Tibial artery (tissue), 4 donors: ENCODE results near the gene ADPGK.
"Not testable (repeated sequence)": the region's sequence is repeated elsewhere in the genome, so short reads cannot be mapped to it uniquely, and the experiment has no call there.

Source experiments
- DNase-seq, 2 donors: peaks; one replicate each; pipeline ENCODE4 v3.0.0-alpha.2; 2019
- H3K27ac ChIP-seq, 2 donors: fragments of 200-600 bp; sonication (generic) in 1 of 2; 1 replicate in 1 of 2; 2 replicates in 1 of 2; pipeline ENCODE4 v1.5.1; 2018 to 2019; ENCODE audit warnings: mild to moderate bottlenecking in 1 of 2
- H3K27me3 ChIP-seq, 2 donors: fragments of 200-600 bp; sonication (generic) in 1 of 2; one replicate each; pipeline versions ENCODE4 v1.5.1 to v1.6.0; 2016 to 2019
- H3K36me3 ChIP-seq, 3 donors: fragments of 200-600 bp; sonication (generic) in 2 of 3; one replicate each; pipeline ENCODE4 v1.5.1; 2016 to 2019; ENCODE audit warnings: mild to moderate bottlenecking in 2 of 3
- H3K4me1 ChIP-seq, 4 donors: fragments of 200-600 bp; sonication (generic) in 2 of 4; 1 replicate in 3 of 4; 2 replicates in 1 of 4; pipeline ENCODE4 v1.5.1; 2016 to 2019
- H3K4me3 ChIP-seq, 2 donors: fragments of 200-600 bp; sonication (generic) in 1 of 2; 1 replicate in 1 of 2; 2 replicates in 1 of 2; pipeline ENCODE4 v1.5.1; 2018 to 2019; ENCODE audit warnings: mild to moderate bottlenecking in 2 of 2
- H3K9me3 ChIP-seq, 3 donors: fragments of 200-600 bp; sonication (generic) in 1 of 3; one replicate each; pipeline ENCODE4 v1.5.1; 2016 to 2019
- intact Hi-C: fragments of 100-400 bp; cut with DNase I; formaldehyde crosslinking; loops from one replicate; pipeline ENCODE4 v1.15.0; 2023; ENCODE audit warnings: low total_unique reads
- TF ChIP-seq, protein P1 (sequence below), 2 experiments: fragments of 200-600 bp in 1 of 2; fragments of 450-650 bp in 1 of 2; IDR thresholded peaks; one replicate each; pipeline ENCODE4 v1.5.1; 2017 to 2019; ENCODE audit warnings: antibody characterized with exemption in 2 of 2, mild to moderate bottlenecking in 1 of 2, moderate library complexity in 1 of 2

ADPGK gene

DNA sequence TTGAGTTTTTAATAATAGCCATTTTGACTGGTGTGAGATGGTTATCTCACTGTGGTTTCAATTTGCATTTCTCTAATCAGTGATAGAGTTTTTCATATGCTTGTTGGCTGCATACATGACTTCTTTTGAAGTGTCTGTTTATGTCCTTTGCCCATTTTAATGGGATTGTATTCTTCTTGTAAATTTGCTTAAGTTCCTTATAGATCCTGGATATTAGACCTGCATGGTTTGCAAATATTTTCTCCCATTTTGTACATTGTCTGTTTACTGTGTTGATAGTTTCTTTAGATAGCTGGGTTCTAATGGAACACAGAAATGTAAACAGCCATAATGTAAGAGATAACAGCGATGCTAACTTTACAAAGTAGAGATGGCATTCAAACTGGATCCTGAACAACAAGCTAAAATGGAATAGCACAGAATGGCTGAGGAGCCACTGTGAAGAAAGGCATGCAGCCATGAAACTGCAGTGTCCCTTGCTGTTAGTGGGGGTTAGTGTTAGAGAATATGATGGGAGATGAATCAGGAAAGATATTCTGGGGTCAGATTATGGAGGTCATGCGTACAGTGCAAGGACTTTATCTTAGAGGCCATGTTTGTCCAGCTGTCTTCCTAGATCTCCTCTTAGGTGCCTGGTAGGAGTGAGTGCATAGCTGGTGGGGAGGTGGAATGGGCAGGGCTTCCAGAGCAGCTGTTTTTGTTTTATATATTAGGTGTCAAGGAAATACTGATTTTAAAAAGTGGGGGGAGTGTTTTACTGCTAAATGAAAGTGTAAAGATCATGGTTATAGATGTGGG lies 49.4 kb downstream of the ADPGK start:
- Histone ChIP-seq H3K27me3 (no peaks in the 10 kb centered on the region), H3K4me1 (no peaks in the 10 kb centered on the region), H3K27ac (no peak overlapping the region), H3K36me3 (peaks cover 47 to 76% (median 75%) of the 10 kb centered on the region in 3 donors), H3K4me3 (no peak overlapping the region), H3K9me3 (no peaks in the 10 kb centered on the region)
- TF ChIP-seq, protein P1, sequence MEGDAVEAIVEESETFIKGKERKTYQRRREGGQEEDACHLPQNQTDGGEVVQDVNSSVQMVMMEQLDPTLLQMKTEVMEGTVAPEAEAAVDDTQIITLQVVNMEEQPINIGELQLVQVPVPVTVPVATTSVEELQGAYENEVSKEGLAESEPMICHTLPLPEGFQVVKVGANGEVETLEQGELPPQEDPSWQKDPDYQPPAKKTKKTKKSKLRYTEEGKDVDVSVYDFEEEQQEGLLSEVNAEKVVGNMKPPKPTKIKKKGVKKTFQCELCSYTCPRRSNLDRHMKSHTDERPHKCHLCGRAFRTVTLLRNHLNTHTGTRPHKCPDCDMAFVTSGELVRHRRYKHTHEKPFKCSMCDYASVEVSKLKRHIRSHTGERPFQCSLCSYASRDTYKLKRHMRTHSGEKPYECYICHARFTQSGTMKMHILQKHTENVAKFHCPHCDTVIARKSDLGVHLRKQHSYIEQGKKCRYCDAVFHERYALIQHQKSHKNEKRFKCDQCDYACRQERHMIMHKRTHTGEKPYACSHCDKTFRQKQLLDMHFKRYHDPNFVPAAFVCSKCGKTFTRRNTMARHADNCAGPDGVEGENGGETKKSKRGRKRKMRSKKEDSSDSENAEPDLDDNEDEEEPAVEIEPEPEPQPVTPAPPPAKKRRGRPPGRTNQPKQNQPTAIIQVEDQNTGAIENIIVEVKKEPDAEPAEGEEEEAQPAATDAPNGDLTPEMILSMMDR (IDR thresholded peaks at IDR 0.05): no peak
- intact Hi-C loops: no loop called here
- no peak for DNase-seq

- Histone ChIP-seq H3K36me3 (peaks cover 37 to 73% (median 59%) of the 10 kb centered on the region in 3 donors), H3K4me1 (no peaks in the 10 kb centered on the region), H3K9me3 (no peaks in the 10 kb centered on the region), H3K27ac (no peak overlapping the region), H3K27me3 (no peaks in the 10 kb centered on the region), H3K4me3 (no peak overlapping the region)
- TF ChIP-seq, protein P1 (IDR thresholded peaks at IDR 0.05): no peak
- no peak for DNase-seq
- intact Hi-C loops: no loop called here
Measured at GRCh38 chr15:72732516-72732915, 51.0 kb downstream of the ADPGK start.

GRCh38 chr15:72732086-72732485 lies 51.5 kb downstream of the ADPGK start:
- Histone ChIP-seq H3K36me3 (peaks cover 37 to 71% (median 55%) of the 10 kb centered on the region in 3 donors), H3K9me3 (no peaks in the 10 kb centered on the region)
- intact Hi-C loops: no loop called here

DNA sequence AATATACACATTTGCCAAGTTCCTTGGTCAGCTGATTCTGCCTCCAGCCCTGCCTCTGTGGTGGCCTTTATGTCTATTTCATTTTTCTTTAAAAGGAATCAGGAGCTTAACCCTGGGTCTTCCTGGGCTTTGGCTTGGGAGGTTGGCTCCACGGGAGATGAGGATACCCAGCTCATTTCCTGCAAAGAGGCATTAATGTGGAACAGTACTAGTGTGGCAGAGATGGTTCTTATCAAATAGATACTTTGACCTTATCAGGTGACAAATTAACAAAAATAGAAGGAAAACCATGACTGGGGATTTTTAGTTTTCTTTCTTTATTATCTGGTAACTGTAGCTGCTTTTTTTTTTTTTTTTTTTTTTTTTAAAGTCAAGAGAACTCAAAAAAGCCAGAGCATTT lies 54.7 kb downstream of the ADPGK start:
- H3K36me3 ChIP-seq: peaks cover 26 to 54% (median 26%) of the 10 kb centered on the region in 3 donors

More at GRCh38 chr15:72732086-72732485, 51.5 kb downstream of the ADPGK start:
- DNase-seq: no peak
- TF ChIP-seq, protein P1 (IDR thresholded peaks at IDR 0.05): no peak
- H3K4me3 ChIP-seq: no peak overlapping the region
- H3K27ac ChIP-seq: no peak overlapping the region
- no peaks in the 10 kb centered on the region for H3K27me3 ChIP-seq
- H3K4me1 ChIP-seq: no peaks in the 10 kb centered on the region

GRCh38 chr15:72728249-72728648 lies 55.3 kb downstream of the ADPGK start:
- intact Hi-C loops: not testable (repeated sequence)

More for the DNA sequence above, 54.7 kb downstream of the ADPGK start:
- H3K4me1 ChIP-seq: no peaks in the 10 kb centered on the region
- no peaks in the 10 kb centered on the region for H3K9me3 ChIP-seq
- intact Hi-C loops: no loop called here
- TF ChIP-seq, protein P1 (IDR thresholded peaks at IDR 0.05): no peak
- H3K27me3 ChIP-seq: no peaks in the 10 kb centered on the region
- DNase-seq: no peak
- H3K27ac ChIP-seq: no peak overlapping the region
- H3K4me3 ChIP-seq: no peak overlapping the region

GRCh38 chr15:72727154-72727553 lies 56.4 kb downstream of the ADPGK start:
- no peak overlapping the region for H3K27ac ChIP-seq
- no peak overlapping the region for H3K4me3 ChIP-seq
- H3K36me3 ChIP-seq: peaks cover 15 to 43% (median 20%) of the 10 kb centered on the region in 3 donors
- no peaks in the 10 kb centered on the region for H3K4me1 ChIP-seq
- intact Hi-C loops: no loop called here
- DNase-seq: no peak
- no peaks in the 10 kb centered on the region for H3K27me3 ChIP-seq
- no peaks in the 10 kb centered on the region for H3K9me3 ChIP-seq
- TF ChIP-seq, protein P1 (IDR thresholded peaks at IDR 0.05): no peak

More at GRCh38 chr15:72728249-72728648, 55.3 kb downstream of the ADPGK start:
- H3K36me3 ChIP-seq: peaks cover 24 to 54% (median 26%) of the 10 kb centered on the region in 3 donors
- H3K27ac ChIP-seq, H3K4me1 ChIP-seq, H3K27me3 ChIP-seq, DNase-seq, H3K9me3 ChIP-seq, H3K4me3 ChIP-seq: not testable (repeated sequence)

- peaks cover 4 to 34% (median 12%) of the 10 kb centered on the region in 3 donors for H3K36me3 ChIP-seq
- H3K27me3 ChIP-seq, DNase-seq, H3K9me3 ChIP-seq, H3K27ac ChIP-seq, H3K4me3 ChIP-seq, H3K4me1 ChIP-seq, intact Hi-C loops: not testable (repeated sequence)
Measured at GRCh38 chr15:72725851-72726250, 57.7 kb downstream of the ADPGK start.
